Ovary (tissue), 9 donors: Measurements from ENCODE around the gene CREM. TPM values are rescaled to one million over a fixed set of nuclear protein-coding genes. Genes with fewer than 3 reads are reported as not detected.

Source experiments
- DNase-seq, 5 donors: peaks; one replicate each; pipeline ENCODE4 v3.0.0-alpha.2; 2019 to 2020
- H3K27ac ChIP-seq, 2 donors: fragments of 200-600 bp; one replicate each; pipeline versions ENCODE4 v1.5.1 to v1.8.0; 2019 to 2022
- H3K27me3 ChIP-seq: fragments of 200-600 bp; one replicate; pipeline ENCODE4 v1.8.0; 2022
- H3K36me3 ChIP-seq: fragments of 200-600 bp; sonication (generic); one replicate; pipeline ENCODE4 v1.5.1; 2019
- H3K4me1 ChIP-seq: one replicate; pipeline ENCODE4 v1.8.1; 2013; ENCODE audit warnings: mild to moderate bottlenecking, moderate library complexity; ENCODE audit not compliant: insufficient read depth
- H3K4me3 ChIP-seq: fragments of 200-600 bp; sonication (generic); one replicate; pipeline ENCODE4 v1.5.1; 2017
- H3K9me3 ChIP-seq, 2 donors: fragments of 200-600 bp in 1 of 2; sonication (generic) in 1 of 2; one replicate each; pipeline versions ENCODE4 v1.5.1 to v1.8.1; 2013 to 2019; ENCODE audit warnings: mild to moderate bottlenecking in 1 of 2, moderate library complexity in 1 of 2
- EP300 ChIP-seq: sonication (generic); formaldehyde crosslinking; IDR thresholded peaks from one replicate; pipeline ENCODE4 v1.6.1; 2017; ENCODE audit warnings: antibody characterized with exemption
- POLR2A ChIP-seq: fragments of 450-650 bp; IDR thresholded peaks from one replicate; pipeline ENCODE4 v1.6.1; 2017; ENCODE audit warnings: antibody characterized with exemption, mild to moderate bottlenecking, moderate library complexity
- WGBS, 3 donors: extraction: QIAGEN DNeasy Blood & Tissue Kit in 1 of 3; methylation state at CpG; one replicate each; pipeline versions ENCODE4 v1.1.5 to v1.1.7; 2013 to 2017; 5-methylcytosine and 5-hydroxymethylcytosine counted together
- intact Hi-C, 4 donors: fragments of 100-400 bp; cut with DNase I; formaldehyde crosslinking; loops; one replicate each; pipeline versions ENCODE4 v1.11.0 to v1.15.1; 2022 to 2023
- polyA plus RNA-seq, 2 donors: library from polyadenylated mRNA; stranded (reverse); fragments of 200-250 nt in 1 of 2; fragments of 350-450 nt in 1 of 2; fragmentation: Illumina TruSeq in 1 of 2; extraction: RNeasy Lipid Tissue Mini Kit (QIAGEN cat#74804) in 1 of 2; gene quantifications; one replicate each; pipeline ENCODE4 v1.2.3, GENCODE V29; 2013 to 2014
- total RNA-seq, 7 donors: library from RNA; depleted of rRNA in 2 of 7; stranded (reverse); fragments of >200 nt in 2 of 7; fragmentation: NEBNext Ultra II Directional in 3 of 7; extraction: Animal tissue kit (Norgen Biotek cat#: 25700) in 3 of 7; gene quantifications; one replicate each; pipeline versions ENCODE4 v1.1.0 to v1.2.4, GENCODE V29; 2016 to 2023
- TF ChIP-seq, protein P1 (sequence below), 3 donors: fragments of 450-650 bp in 2 of 3; fragments of 200-600 bp in 1 of 3; IDR thresholded peaks; one replicate each; pipeline versions ENCODE4 v1.5.1 to v1.8.0; 2016 to 2022; ENCODE audit warnings: antibody characterized with exemption in 3 of 3, mild to moderate bottlenecking in 1 of 3
- donor health status: DM: no; HTN: no; CAD: no; lungs with moderate emphysema.
- donor health status: DM: no; HTN: no; CAD: no.
- donor health status: Bipolar disorder and iron deficiency.
- donor health status: DM: yes; HTN: yes; CAD: no.
- donor health status: DM: no; HTN: no; CAD: no.
- donor health status: DM: yes; HTN: yes; CAD: no.

The CREM gene
- total and polyA plus RNA-seq, 9 donors: 24.4 to 87.2 (median 41.5) TPM

- Histone ChIP-seq H3K36me3 (no peaks in the 10 kb centered on the region), H3K4me3 (no peak overlapping the region)
- intact Hi-C loops: no loop called here
Measured at GRCh38 chr10:35140727-35141126, 14.1 kb downstream of the CREM start.

DNA sequence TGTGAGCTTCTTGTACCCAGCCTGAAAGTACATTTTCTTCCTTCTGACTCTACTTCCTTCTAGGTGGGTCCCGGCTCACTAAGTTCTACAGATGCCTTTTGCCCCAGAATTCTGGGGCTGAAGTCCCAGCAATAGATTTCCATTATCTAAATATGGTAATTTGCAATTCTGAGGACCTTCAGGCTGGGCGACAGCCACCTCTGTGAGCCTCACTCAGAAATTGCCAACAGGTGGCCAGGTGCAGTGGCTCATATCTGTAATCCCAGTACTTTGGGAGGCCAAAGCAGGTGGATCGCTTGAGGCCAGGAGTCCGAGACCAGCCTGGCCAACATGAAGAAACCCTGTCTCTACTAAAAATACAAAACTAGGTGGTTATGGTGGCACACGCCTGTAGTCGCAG is 23.7 kb downstream of the CREM start:
- peaks cover 7% of the 10 kb centered on the region for H3K4me1 ChIP-seq
- no peaks in the 10 kb centered on the region for H3K9me3 ChIP-seq
- H3K27ac ChIP-seq: no peak overlapping the region
- DNase-seq: no peak
- H3K4me3 ChIP-seq: no peak overlapping the region
- TF ChIP-seq POLR2A (no peak), EP300 (no peak)
- TF ChIP-seq, protein P1, sequence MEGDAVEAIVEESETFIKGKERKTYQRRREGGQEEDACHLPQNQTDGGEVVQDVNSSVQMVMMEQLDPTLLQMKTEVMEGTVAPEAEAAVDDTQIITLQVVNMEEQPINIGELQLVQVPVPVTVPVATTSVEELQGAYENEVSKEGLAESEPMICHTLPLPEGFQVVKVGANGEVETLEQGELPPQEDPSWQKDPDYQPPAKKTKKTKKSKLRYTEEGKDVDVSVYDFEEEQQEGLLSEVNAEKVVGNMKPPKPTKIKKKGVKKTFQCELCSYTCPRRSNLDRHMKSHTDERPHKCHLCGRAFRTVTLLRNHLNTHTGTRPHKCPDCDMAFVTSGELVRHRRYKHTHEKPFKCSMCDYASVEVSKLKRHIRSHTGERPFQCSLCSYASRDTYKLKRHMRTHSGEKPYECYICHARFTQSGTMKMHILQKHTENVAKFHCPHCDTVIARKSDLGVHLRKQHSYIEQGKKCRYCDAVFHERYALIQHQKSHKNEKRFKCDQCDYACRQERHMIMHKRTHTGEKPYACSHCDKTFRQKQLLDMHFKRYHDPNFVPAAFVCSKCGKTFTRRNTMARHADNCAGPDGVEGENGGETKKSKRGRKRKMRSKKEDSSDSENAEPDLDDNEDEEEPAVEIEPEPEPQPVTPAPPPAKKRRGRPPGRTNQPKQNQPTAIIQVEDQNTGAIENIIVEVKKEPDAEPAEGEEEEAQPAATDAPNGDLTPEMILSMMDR (IDR thresholded peaks at IDR 0.05): no peak
- WGBS, 3 donors: 96 to 97% (median 96%) methylated on average over 6 of the region's 6 CpGs
- no peaks in the 10 kb centered on the region for H3K27me3 ChIP-seq
- H3K36me3 ChIP-seq: no peaks in the 10 kb centered on the region
- intact Hi-C loops: no loop called here

More at GRCh38 chr10:35140727-35141126, 14.1 kb downstream of the CREM start:
- TF ChIP-seq POLR2A (no peak), EP300 (no peak)
- TF ChIP-seq, protein P1 (IDR thresholded peaks at IDR 0.05): no peak
- Histone ChIP-seq H3K9me3 (no peaks in the 10 kb centered on the region), H3K27me3 (no peaks in the 10 kb centered on the region), H3K4me1 (no peaks in the 10 kb centered on the region), H3K27ac (no peak overlapping the region)
- WGBS, 3 donors: 90 to 92% (median 90%) methylated on average over 3 of the region's 3 CpGs
- DNase-seq: no peak

DNA sequence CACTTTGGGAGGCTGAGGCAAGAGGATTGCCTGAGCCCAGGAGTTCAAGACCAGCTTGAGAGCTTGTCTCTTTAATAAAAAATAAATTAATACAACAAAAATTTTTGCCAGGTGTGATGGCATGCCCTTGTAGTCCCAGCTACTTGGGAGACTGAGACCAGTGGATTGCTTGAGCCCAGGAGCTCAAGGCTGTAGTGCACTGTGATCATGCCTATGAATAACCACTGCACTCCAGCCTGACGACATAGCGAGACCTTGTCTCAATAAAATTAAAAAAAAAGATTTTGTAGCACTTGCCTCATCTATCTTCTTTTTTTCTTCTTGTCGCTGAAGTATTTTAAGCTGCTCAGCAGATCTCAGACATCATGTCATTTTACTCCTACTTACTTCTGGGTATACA is 26.3 kb downstream of the CREM start:
- H3K27me3 ChIP-seq: no peaks in the 10 kb centered on the region
- TF ChIP-seq EP300 (no peak), POLR2A (no peak)
- TF ChIP-seq, protein P1 (IDR thresholded peaks at IDR 0.05): no peak
- peaks cover 7% of the 10 kb centered on the region for H3K4me1 ChIP-seq
- 92 to 93% (median 93%) methylated on average over 3 of the region's 3 CpGs for WGBS, 3 donors
- H3K9me3 ChIP-seq: no peaks in the 10 kb centered on the region
- no peak overlapping the region for H3K4me3 ChIP-seq
- DNase-seq: no peak
- H3K36me3 ChIP-seq: no peaks in the 10 kb centered on the region
- H3K27ac ChIP-seq: no peak overlapping the region
- intact Hi-C loops: no loop called here

- intact Hi-C loops: no loop called here
- no peak for DNase-seq
- TF ChIP-seq, protein P1 (IDR thresholded peaks at IDR 0.05): no peak
- no peak for TF ChIP-seq POLR2A
- no peak for TF ChIP-seq EP300
- Histone ChIP-seq H3K4me3 (no peak overlapping the region), H3K9me3 (no peaks in the 10 kb centered on the region), H3K27ac (no peak overlapping the region), H3K36me3 (no peaks in the 10 kb centered on the region), H3K4me1 (peaks cover 7% of the 10 kb centered on the region), H3K27me3 (no peaks in the 10 kb centered on the region)
- 14 to 22% (median 20%) methylated on average over 4 of the region's 4 CpGs for WGBS, 3 donors
Measured at GRCh38 chr10:35153716-35154115, 27.1 kb downstream of the CREM start.
